ENCODE measurements around the gene TREML1.

- TF ChIP-seq POLR2A (IDR thresholded peaks at IDR 0.05) (no peak), CTCF (IDR thresholded peaks at IDR 0.05) (no peak), EP300 (IDR thresholded peaks at IDR 0.05) (no peak)
Observed at GRCh38 chr6:41159415-41160082, 5.4 kb upstream of the TREML1 start.

All from sigmoid colon (tissue), 4 donors.